Measurements from ENCODE around the gene PDXDC1.

DNA sequence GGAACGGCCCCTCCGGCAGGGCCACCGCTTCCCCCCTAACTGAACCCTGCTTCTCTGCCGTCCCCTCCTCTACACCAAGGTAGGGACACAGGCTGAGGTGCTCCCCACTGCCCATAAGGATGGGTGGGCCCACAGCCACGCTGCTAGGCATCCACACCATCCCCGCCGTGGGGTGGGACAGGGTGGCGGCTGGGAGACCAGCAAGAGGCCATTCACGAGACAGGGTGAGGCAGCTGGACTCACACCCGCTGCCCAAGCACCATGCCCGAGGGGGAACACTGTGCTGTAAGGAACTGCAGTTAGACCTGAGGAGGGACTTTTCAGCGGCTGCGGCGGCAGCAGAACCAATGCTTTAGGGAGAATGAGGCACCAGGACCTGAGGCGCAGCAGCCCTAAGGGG is 166.8 kb downstream of the PDXDC1 start:
- TF ChIP-seq, protein P1, sequence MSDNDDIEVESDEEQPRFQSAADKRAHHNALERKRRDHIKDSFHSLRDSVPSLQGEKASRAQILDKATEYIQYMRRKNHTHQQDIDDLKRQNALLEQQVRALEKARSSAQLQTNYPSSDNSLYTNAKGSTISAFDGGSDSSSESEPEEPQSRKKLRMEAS (CRISPR knock-in tag; IDR thresholded peaks at IDR 0.05): no peak
- no peak for TF ChIP-seq RAD21 (CRISPR knock-in tag; conservative IDR thresholded peaks at IDR 0.05 in 1 of 2, IDR thresholded peaks at IDR 0.05 in 1 of 2)
- no peak for TF ChIP-seq MEF2D (tag; conservative IDR thresholded peaks at IDR 0.05; ENCODE audit: low read depth)
- TF ChIP-seq RBM22 (IDR thresholded peaks at IDR 0.05; ENCODE audit: low read depth, low read length, poor library complexity, severe bottlenecking): no peak
- no peak for TF ChIP-seq POLR2A (conservative IDR thresholded peaks at IDR 0.05)
- TF ChIP-seq EP300 (IDR thresholded peaks at IDR 0.05; ENCODE audit: low read length): no peak
- TF ChIP-seq, protein P2, sequence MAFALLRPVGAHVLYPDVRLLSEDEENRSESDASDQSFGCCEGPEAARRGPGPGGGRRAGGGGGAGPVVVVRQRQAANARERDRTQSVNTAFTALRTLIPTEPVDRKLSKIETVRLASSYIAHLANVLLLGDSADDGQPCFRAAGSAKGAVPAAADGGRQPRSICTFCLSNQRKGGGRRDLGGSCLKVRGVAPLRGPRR (CRISPR knock-in tag; IDR thresholded peaks at IDR 0.05): no peak
- TF ChIP-seq, protein P3, sequence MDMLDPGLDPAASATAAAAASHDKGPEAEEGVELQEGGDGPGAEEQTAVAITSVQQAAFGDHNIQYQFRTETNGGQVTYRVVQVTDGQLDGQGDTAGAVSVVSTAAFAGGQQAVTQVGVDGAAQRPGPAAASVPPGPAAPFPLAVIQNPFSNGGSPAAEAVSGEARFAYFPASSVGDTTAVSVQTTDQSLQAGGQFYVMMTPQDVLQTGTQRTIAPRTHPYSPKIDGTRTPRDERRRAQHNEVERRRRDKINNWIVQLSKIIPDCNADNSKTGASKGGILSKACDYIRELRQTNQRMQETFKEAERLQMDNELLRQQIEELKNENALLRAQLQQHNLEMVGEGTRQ (CRISPR knock-in tag; IDR thresholded peaks at IDR 0.05): no peak

Data from K562 (cell line).